GM18507 (cell line): ENCODE data around the gene SLC25A47.

Source experiments
- DNase-seq: peaks from one replicate; pipeline ENCODE4 v3.0.0; 2011; ENCODE audit warnings: low read depth; ENCODE audit not compliant: insufficient read length; ENCODE audit errors: extremely low spot score
- FAIRE-seq: peaks from 2 replicates; lab custom pipeline; 2011; peaks lifted over from hg19 to GRCh38; lab: Jason Lieb, UNC

Gene SLC25A47

GRCh38 chr14:100365741-100366140 lies 42.6 kb downstream of the SLC25A47 start:
- FAIRE-seq (no peak), DNase-seq (no peak)

- DNase-seq: no peak
- no peak for FAIRE-seq
These were observed 45.9 kb downstream of the SLC25A47 start for GRCh38 chr14:100369019-100369418.

- FAIRE-seq (no peak), DNase-seq (no peak)
These were observed 46.9 kb downstream of the SLC25A47 start for GRCh38 chr14:100370003-100370402.

- no peak for DNase-seq
- no peak for FAIRE-seq
These were observed 48.6 kb downstream of the SLC25A47 start for GRCh38 chr14:100371773-100372172.

GRCh38 chr14:100372357-100373048 lies 49.4 kb downstream of the SLC25A47 start:
- DNase-seq (no peak), FAIRE-seq (no peak)

- no peak for FAIRE-seq
These were observed 51.1 kb downstream of the SLC25A47 start for GRCh38 chr14:100374270-100374669.

GRCh38 chr14:100374876-100375265 lies 51.7 kb downstream of the SLC25A47 start:
- no peak for DNase-seq
- FAIRE-seq: no peak

More at GRCh38 chr14:100374270-100374669, 51.1 kb downstream of the SLC25A47 start:
- DNase-seq: no peak

GRCh38 chr14:100375266-100375962 lies 52.3 kb downstream of the SLC25A47 start:
- FAIRE-seq (peak; percentile 89), DNase-seq (peak; percentile 53)

GRCh38 chr14:100375963-100376735 lies 53.0 kb downstream of the SLC25A47 start, which contains the start of gene WDR25:
Gene WDR25 (plus strand): TSS chr14:100376485.
- FAIRE-seq: peak; percentile 90

GRCh38 chr14:100376751-100377171 lies 53.6 kb downstream of the SLC25A47 start:
- DNase-seq: no peak

More at GRCh38 chr14:100375963-100376735, 53.0 kb downstream of the SLC25A47 start, which contains the start of gene WDR25:
- DNase-seq: peak; percentile 74

More at GRCh38 chr14:100376751-100377171, 53.6 kb downstream of the SLC25A47 start:
- FAIRE-seq: no peak
